HG03108 (cell line): ENCODE measurements around the gene SLCO2B1.
A peak's percentile ranks its signal among the peaks of the same experiment; 100 is the strongest.

Experiments used
- ATAC-seq: cut with Tn5 transposase; IDR thresholded peaks from one replicate; pipeline ENCODE4 v1.9.1; 2021; ENCODE audit warnings: moderate library complexity; ENCODE audit not compliant: unreplicated experiment

Gene SLCO2B1

GRCh38 chr11:75214411-75214821 lies 63.5 kb downstream of the SLCO2B1 start:
- no peak for ATAC-seq

GRCh38 chr11:75214843-75215242 lies 63.9 kb downstream of the SLCO2B1 start:
- ATAC-seq = no peak

GRCh38 chr11:75219869-75220268 lies 69.0 kb downstream of the SLCO2B1 start:
- no peak for ATAC-seq

GRCh38 chr11:75223954-75224643 lies 73.2 kb downstream of the SLCO2B1 start:
- no peak for ATAC-seq

GRCh38 chr11:75225794-75226193 lies 74.9 kb downstream of the SLCO2B1 start:
- ATAC-seq = no peak

- no peak for ATAC-seq
Observed at GRCh38 chr11:75229466-75229865, 78.6 kb downstream of the SLCO2B1 start.

GRCh38 chr11:75230621-75231020 lies 79.7 kb downstream of the SLCO2B1 start:
- no peak for ATAC-seq

- ATAC-seq = no peak
Observed at GRCh38 chr11:75233754-75234172, 82.9 kb downstream of the SLCO2B1 start.

- ATAC-seq = no peak
Observed at GRCh38 chr11:75236062-75236461, 85.2 kb downstream of the SLCO2B1 start.

- no peak for ATAC-seq
Observed at GRCh38 chr11:75237050-75237449, 86.1 kb downstream of the SLCO2B1 start.

GRCh38 chr11:75238595-75239440 lies 87.9 kb downstream of the SLCO2B1 start:
- no peak for ATAC-seq

- no peak for ATAC-seq
Observed at GRCh38 chr11:75239531-75240290, 88.8 kb downstream of the SLCO2B1 start.

GRCh38 chr11:75240311-75241035 lies 89.6 kb downstream of the SLCO2B1 start, which contains the start of gene TPBGL:
TPBGL (plus strand) TSS chr11:75240774; CDS start chr11:75241050, 276 bp downstream.
- no peak for ATAC-seq

- peak; percentile 83 for ATAC-seq
Observed at GRCh38 chr11:75241036-75241905, 90.4 kb downstream of the SLCO2B1 start.

GRCh38 chr11:75241906-75242644 lies 91.2 kb downstream of the SLCO2B1 start:
- ATAC-seq = no peak

- no peak for ATAC-seq
Observed at GRCh38 chr11:75242722-75243600, 92.1 kb downstream of the SLCO2B1 start.

- ATAC-seq = no peak
Observed at GRCh38 chr11:75244052-75244814, 93.3 kb downstream of the SLCO2B1 start.
